Activated naive CD8-positive, alpha-beta T cell treated with anti-CD3 and anti-CD28 coated beads, Interleukin-2, amount 50 U/mL, for 24 hours (primary cell): ENCODE results near the gene SPO11.

Source experiments
- ATAC-seq: fragments of 150-1000 bp; cut with Tn5 transposase; one replicate; pipeline ENCODE4 v1.10.0; 2021
- DNase-seq: peaks from one replicate; pipeline ENCODE4 v3.0.0; 2021
- H3K27ac Mint-ChIP-seq: one replicate; pipeline ENCODE4 v1.8.0; 2021; ENCODE audit warnings: mild to moderate bottlenecking, mixed read lengths
- H3K27me3 Mint-ChIP-seq: one replicate; pipeline ENCODE4 v1.8.0; 2021; ENCODE audit warnings: mixed read lengths
- H3K36me3 Mint-ChIP-seq: one replicate; pipeline ENCODE4 v1.8.0; 2021; ENCODE audit warnings: low read depth, mixed read lengths
- H3K4me1 Mint-ChIP-seq: one replicate; pipeline ENCODE4 v1.8.0; 2021; ENCODE audit warnings: mixed read lengths
- H3K4me3 Mint-ChIP-seq: one replicate; pipeline ENCODE4 v1.8.0; 2021; ENCODE audit warnings: mild to moderate bottlenecking, moderate library complexity, mixed read lengths
- H3K9me3 Mint-ChIP-seq: one replicate; pipeline ENCODE4 v1.8.0; 2021; ENCODE audit warnings: mixed read lengths

Gene SPO11

GRCh38 chr20:57383447-57384347 lies 54.1 kb downstream of the SPO11 start:
- no peak for ATAC-seq
- Mint-ChIP-seq H3K4me1 (peaks cover 28% of the 10 kb centered on the region), H3K27ac (no peak overlapping the region), H3K27me3 (no peaks in the 10 kb centered on the region), H3K4me3 (no peak overlapping the region), H3K9me3 (no peaks in the 10 kb centered on the region), H3K36me3 (peaks cover 15% of the 10 kb centered on the region)
- DNase-seq, result no peak

GRCh38 chr20:57384486-57384885 lies 54.9 kb downstream of the SPO11 start:
- H3K9me3 Mint-ChIP-seq, result no peaks in the 10 kb centered on the region
- H3K27me3 Mint-ChIP-seq, result no peaks in the 10 kb centered on the region
- no peak for ATAC-seq
- H3K4me1 Mint-ChIP-seq, result peaks cover 25% of the 10 kb centered on the region
- DNase-seq, result no peak
- peaks cover 11% of the 10 kb centered on the region for H3K36me3 Mint-ChIP-seq
- no peak overlapping the region for H3K4me3 Mint-ChIP-seq
- no peak overlapping the region for H3K27ac Mint-ChIP-seq

- no peak overlapping the region for H3K4me3 Mint-ChIP-seq
- no peak overlapping the region for H3K27ac Mint-ChIP-seq
- DNase-seq (no peak), ATAC-seq (no peak)
- no peaks in the 10 kb centered on the region for H3K9me3 Mint-ChIP-seq
- no peaks in the 10 kb centered on the region for H3K27me3 Mint-ChIP-seq
- peaks cover 7% of the 10 kb centered on the region for H3K36me3 Mint-ChIP-seq
- peaks cover 26% of the 10 kb centered on the region for H3K4me1 Mint-ChIP-seq
Measured at GRCh38 chr20:57384953-57385761, 55.6 kb downstream of the SPO11 start.

GRCh38 chr20:57385940-57386339 lies 56.3 kb downstream of the SPO11 start:
- no peak overlapping the region for H3K27ac Mint-ChIP-seq

GRCh38 chr20:57386762-57387161 lies 57.2 kb downstream of the SPO11 start:
- peaks cover 5% of the 10 kb centered on the region for H3K36me3 Mint-ChIP-seq
- no peaks in the 10 kb centered on the region for H3K9me3 Mint-ChIP-seq
- H3K27ac Mint-ChIP-seq, result no peak overlapping the region
- peaks cover 33% of the 10 kb centered on the region for H3K4me1 Mint-ChIP-seq
- H3K27me3 Mint-ChIP-seq, result no peaks in the 10 kb centered on the region
- H3K4me3 Mint-ChIP-seq, result no peak overlapping the region
- DNase-seq (no peak), ATAC-seq (no peak)

More at GRCh38 chr20:57385940-57386339, 56.3 kb downstream of the SPO11 start:
- Mint-ChIP-seq H3K9me3 (no peaks in the 10 kb centered on the region), H3K36me3 (peaks cover 6% of the 10 kb centered on the region), H3K27me3 (no peaks in the 10 kb centered on the region), H3K4me3 (no peak overlapping the region), H3K4me1 (peaks cover 32% of the 10 kb centered on the region)
- ATAC-seq (no peak), DNase-seq (no peak)

GRCh38 chr20:57387463-57387862 lies 57.9 kb downstream of the SPO11 start:
- Mint-ChIP-seq H3K27me3 (no peaks in the 10 kb centered on the region), H3K4me1 (peaks cover 26% of the 10 kb centered on the region), H3K9me3 (no peaks in the 10 kb centered on the region), H3K27ac (no peak overlapping the region), H3K36me3 (peaks cover 10% of the 10 kb centered on the region), H3K4me3 (no peak overlapping the region)
- ATAC-seq (no peak), DNase-seq (no peak)

GRCh38 chr20:57387945-57388371 lies 58.4 kb downstream of the SPO11 start:
- H3K36me3 Mint-ChIP-seq, result peaks cover 15% of the 10 kb centered on the region

GRCh38 chr20:57388953-57389694 lies 59.5 kb downstream of the SPO11 start:
- peak overlapping the region; percentile 83 for H3K4me3 Mint-ChIP-seq
- H3K4me1 Mint-ChIP-seq, result peaks cover 35% of the 10 kb centered on the region

More at GRCh38 chr20:57387945-57388371, 58.4 kb downstream of the SPO11 start:
- no peaks in the 10 kb centered on the region for H3K27me3 Mint-ChIP-seq
- DNase-seq (no peak), ATAC-seq (no peak)
- H3K9me3 Mint-ChIP-seq, result no peaks in the 10 kb centered on the region
- no peak overlapping the region for H3K4me3 Mint-ChIP-seq
- H3K27ac Mint-ChIP-seq, result no peak overlapping the region
- peaks cover 24% of the 10 kb centered on the region for H3K4me1 Mint-ChIP-seq

GRCh38 chr20:57389695-57390603 lies 60.3 kb downstream of the SPO11 start:
- no peaks in the 10 kb centered on the region for H3K9me3 Mint-ChIP-seq
- H3K36me3 Mint-ChIP-seq, result peaks cover 34% of the 10 kb centered on the region
- peak overlapping the region; percentile 83 for H3K4me3 Mint-ChIP-seq
- ATAC-seq, result peak; percentile 33
- H3K27me3 Mint-ChIP-seq, result no peaks in the 10 kb centered on the region
- H3K27ac Mint-ChIP-seq, result peak overlapping the region; percentile 98
- H3K4me1 Mint-ChIP-seq, result peaks cover 44% of the 10 kb centered on the region
- DNase-seq, result peak; percentile 78

More at GRCh38 chr20:57388953-57389694, 59.5 kb downstream of the SPO11 start:
- Mint-ChIP-seq H3K27me3 (no peaks in the 10 kb centered on the region), H3K9me3 (no peaks in the 10 kb centered on the region), H3K27ac (peak overlapping the region; percentile 98), H3K36me3 (peaks cover 26% of the 10 kb centered on the region)
- ATAC-seq (peak; percentile 22), DNase-seq (peak; percentile 67)

- no peaks in the 10 kb centered on the region for H3K27me3 Mint-ChIP-seq
- ATAC-seq, result peak; percentile 34
- peaks cover 50% of the 10 kb centered on the region for H3K4me1 Mint-ChIP-seq
- H3K4me3 Mint-ChIP-seq, result peak within 1 kb of the TSS; percentile 90
- DNase-seq, result peak; percentile 85
- peak within 1 kb of the TSS; percentile 98 for H3K27ac Mint-ChIP-seq
- H3K36me3 Mint-ChIP-seq, result peaks cover 41% of the 10 kb centered on the region
- no peaks in the 10 kb centered on the region for H3K9me3 Mint-ChIP-seq
Measured at GRCh38 chr20:57390604-57391438, 61.2 kb downstream of the SPO11 start, which contains the start of gene RBM38. Gene RBM38 (plus strand): TSS chr20:57391396. CDS start chr20:57391582, 186 bp downstream.

GRCh38 chr20:57391439-57392301 lies 62.1 kb downstream of the SPO11 start:
- ATAC-seq (peak; percentile 0), DNase-seq (peak; percentile 41)
- Mint-ChIP-seq H3K4me1 (peaks cover 59% of the 10 kb centered on the region), H3K27me3 (no peaks in the 10 kb centered on the region), H3K4me3 (peak overlapping the region; percentile 90), H3K9me3 (no peaks in the 10 kb centered on the region), H3K36me3 (peaks cover 47% of the 10 kb centered on the region), H3K27ac (peak overlapping the region; percentile 89)
